Stimulated activated naive CD8-positive, alpha-beta T cell treated with anti-CD3 and anti-CD28 coated beads, Interleukin-15, Interleukin-2, amounts not matched to agents 100 ng/mL and 50 ng/mL, for 24 hours (primary cell): ENCODE measurements around the gene SLC25A18.

Experiments used
- H3K27ac Mint-ChIP-seq: one replicate; pipeline ENCODE4 v1.8.0; 2021; ENCODE audit warnings: mild to moderate bottlenecking, mixed read lengths
- H3K27me3 Mint-ChIP-seq: one replicate; pipeline ENCODE4 v1.8.0; 2021; ENCODE audit warnings: mixed read lengths
- H3K36me3 Mint-ChIP-seq: one replicate; pipeline ENCODE4 v1.8.0; 2021; ENCODE audit warnings: low read depth, mixed read lengths
- H3K4me1 Mint-ChIP-seq: one replicate; pipeline ENCODE4 v1.8.0; 2021; ENCODE audit warnings: low read depth, mixed read lengths
- H3K4me3 Mint-ChIP-seq: one replicate; pipeline ENCODE4 v1.8.0; 2021; ENCODE audit warnings: mild to moderate bottlenecking, mixed read lengths
- H3K9me3 Mint-ChIP-seq: one replicate; pipeline ENCODE4 v1.8.0; 2021; ENCODE audit warnings: mixed read lengths

The SLC25A18 gene

DNA sequence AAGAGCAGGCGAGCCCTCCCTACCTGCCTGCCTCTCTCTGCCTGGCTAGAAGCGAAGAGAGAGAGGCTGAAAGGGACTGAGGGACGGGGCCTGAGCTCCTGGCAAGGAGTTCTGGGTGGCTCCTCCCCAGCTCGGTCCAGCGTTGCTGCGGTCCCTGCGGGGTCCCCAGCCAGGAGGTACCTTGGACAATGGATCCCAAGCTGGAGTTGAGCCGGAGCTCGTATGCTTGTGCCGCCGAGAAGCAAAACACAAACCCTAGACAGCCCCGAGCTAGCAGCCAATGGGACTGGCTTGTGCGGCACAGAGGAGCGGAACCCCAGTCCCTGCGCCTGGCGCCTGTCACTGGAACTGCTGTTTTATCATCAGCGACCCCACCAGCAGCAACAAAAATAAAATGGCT lies 18.3 kb downstream of the SLC25A18 start:
- Mint-ChIP-seq H3K9me3 (no peaks in the 10 kb centered on the region), H3K36me3 (no peaks in the 10 kb centered on the region), H3K4me1 (no peaks in the 10 kb centered on the region), H3K27me3 (no peaks in the 10 kb centered on the region), H3K4me3 (no peak overlapping the region), H3K27ac (no peak overlapping the region)

GRCh38 chr22:17583151-17583550 lies 19.9 kb downstream of the SLC25A18 start:
- Mint-ChIP-seq H3K27me3 (no peaks in the 10 kb centered on the region), H3K9me3 (no peaks in the 10 kb centered on the region), H3K4me1 (no peaks in the 10 kb centered on the region), H3K4me3 (no peak overlapping the region), H3K27ac (no peak overlapping the region), H3K36me3 (no peaks in the 10 kb centered on the region)

DNA sequence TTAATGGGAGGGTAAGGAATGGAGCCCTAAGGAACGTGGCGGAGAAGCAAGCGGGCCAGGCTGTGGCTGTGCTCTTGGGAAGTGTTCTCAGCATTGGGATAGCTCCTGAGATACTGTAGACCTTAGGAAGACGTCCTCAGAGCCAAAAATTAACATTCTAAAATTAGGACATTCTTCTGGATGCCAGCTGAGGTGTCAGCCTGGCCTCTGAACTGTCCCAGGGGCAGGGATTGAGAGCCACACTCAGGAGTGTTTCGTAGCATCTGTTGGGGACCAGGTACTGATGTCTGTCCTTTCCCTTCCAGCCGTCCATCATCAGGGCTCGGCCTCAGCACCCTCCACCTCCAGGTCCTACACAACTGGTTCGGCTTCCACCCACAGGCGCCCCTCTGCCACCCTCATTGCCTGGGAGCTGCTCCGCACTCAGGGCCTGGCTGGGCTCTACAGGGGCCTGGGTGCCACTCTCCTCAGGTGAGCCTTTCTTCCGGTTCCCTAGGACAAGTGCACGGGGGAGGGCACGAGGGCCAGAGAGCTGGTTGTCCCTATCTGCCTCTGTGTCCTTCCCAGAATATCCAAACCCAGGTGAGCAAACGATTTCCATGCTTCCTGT lies 23.6 kb downstream of the SLC25A18 start:
- Mint-ChIP-seq H3K4me3 (no peak overlapping the region), H3K4me1 (no peaks in the 10 kb centered on the region), H3K27ac (no peak overlapping the region), H3K9me3 (no peaks in the 10 kb centered on the region), H3K36me3 (peaks cover 15% of the 10 kb centered on the region), H3K27me3 (no peaks in the 10 kb centered on the region)

GRCh38 chr22:17587629-17588028 lies 24.3 kb downstream of the SLC25A18 start:
- peaks cover 21% of the 10 kb centered on the region for H3K36me3 Mint-ChIP-seq
- H3K4me1 Mint-ChIP-seq = no peaks in the 10 kb centered on the region
- H3K4me3 Mint-ChIP-seq = no peak overlapping the region
- no peaks in the 10 kb centered on the region for H3K9me3 Mint-ChIP-seq
- H3K27me3 Mint-ChIP-seq = no peaks in the 10 kb centered on the region
- no peak overlapping the region for H3K27ac Mint-ChIP-seq

DNA sequence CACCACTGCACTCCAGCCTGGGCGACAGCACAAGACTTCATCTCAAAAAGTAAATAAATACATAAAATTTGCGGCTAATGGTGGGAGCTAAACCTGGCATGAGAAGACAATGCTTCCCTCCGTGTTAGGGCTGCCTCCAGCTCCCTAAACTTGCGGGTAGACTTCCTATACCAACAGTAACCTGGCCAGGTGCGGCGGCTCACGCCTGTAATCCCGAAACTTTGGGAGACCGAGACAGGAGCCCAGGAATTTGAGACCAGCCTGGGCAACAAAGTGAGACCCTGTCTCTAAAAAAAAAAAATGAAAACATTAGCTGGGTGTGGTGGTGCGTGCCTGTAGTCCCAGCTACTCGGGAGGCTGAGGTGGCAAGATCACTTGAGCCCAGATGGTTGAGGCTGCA lies 25.3 kb downstream of the SLC25A18 start:
- no peaks in the 10 kb centered on the region for H3K27me3 Mint-ChIP-seq
- peaks cover 29% of the 10 kb centered on the region for H3K36me3 Mint-ChIP-seq
- H3K4me3 Mint-ChIP-seq = no peak overlapping the region
- no peak overlapping the region for H3K27ac Mint-ChIP-seq
- H3K4me1 Mint-ChIP-seq = no peaks in the 10 kb centered on the region
- no peaks in the 10 kb centered on the region for H3K9me3 Mint-ChIP-seq

- Mint-ChIP-seq H3K27ac (no peak overlapping the region), H3K27me3 (no peaks in the 10 kb centered on the region), H3K36me3 (peaks cover 39% of the 10 kb centered on the region)
These were observed 26.6 kb downstream of the SLC25A18 start for GRCh38 chr22:17589810-17590375.

GRCh38 chr22:17590586-17590985 lies 27.3 kb downstream of the SLC25A18 start:
- no peaks in the 10 kb centered on the region for H3K27me3 Mint-ChIP-seq
- H3K4me1 Mint-ChIP-seq = peaks cover 10% of the 10 kb centered on the region
- H3K27ac Mint-ChIP-seq = no peak overlapping the region
- H3K36me3 Mint-ChIP-seq = peaks cover 46% of the 10 kb centered on the region
- no peak overlapping the region for H3K4me3 Mint-ChIP-seq
- H3K9me3 Mint-ChIP-seq = no peaks in the 10 kb centered on the region

More at GRCh38 chr22:17589810-17590375, 26.6 kb downstream of the SLC25A18 start:
- Mint-ChIP-seq H3K4me1 (peaks cover 5% of the 10 kb centered on the region), H3K4me3 (no peak overlapping the region), H3K9me3 (no peaks in the 10 kb centered on the region)

DNA sequence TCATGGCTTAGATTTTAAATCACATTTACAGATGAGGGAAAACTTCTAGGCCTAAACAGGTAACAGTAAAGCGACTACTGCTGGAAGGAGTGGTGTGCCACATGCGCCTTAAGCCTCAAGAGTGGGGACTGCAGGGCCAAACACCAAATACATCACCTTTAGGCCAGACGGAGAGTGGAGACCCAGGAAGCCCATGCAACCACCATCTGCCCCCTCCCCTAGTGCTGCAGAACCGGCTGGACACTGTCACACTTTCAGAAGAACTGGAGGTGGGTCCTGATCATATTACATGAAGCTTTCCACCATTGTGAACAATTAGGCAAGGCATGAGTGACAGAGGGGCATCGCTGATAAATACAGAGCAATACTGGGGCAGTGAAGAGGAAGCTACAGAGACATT lies 28.9 kb downstream of the SLC25A18 start:
- H3K9me3 Mint-ChIP-seq = no peaks in the 10 kb centered on the region
- no peak overlapping the region for H3K4me3 Mint-ChIP-seq
- no peak overlapping the region for H3K27ac Mint-ChIP-seq
- H3K4me1 Mint-ChIP-seq = peaks cover 10% of the 10 kb centered on the region
- H3K36me3 Mint-ChIP-seq = peaks cover 57% of the 10 kb centered on the region
- H3K27me3 Mint-ChIP-seq = no peaks in the 10 kb centered on the region

DNA sequence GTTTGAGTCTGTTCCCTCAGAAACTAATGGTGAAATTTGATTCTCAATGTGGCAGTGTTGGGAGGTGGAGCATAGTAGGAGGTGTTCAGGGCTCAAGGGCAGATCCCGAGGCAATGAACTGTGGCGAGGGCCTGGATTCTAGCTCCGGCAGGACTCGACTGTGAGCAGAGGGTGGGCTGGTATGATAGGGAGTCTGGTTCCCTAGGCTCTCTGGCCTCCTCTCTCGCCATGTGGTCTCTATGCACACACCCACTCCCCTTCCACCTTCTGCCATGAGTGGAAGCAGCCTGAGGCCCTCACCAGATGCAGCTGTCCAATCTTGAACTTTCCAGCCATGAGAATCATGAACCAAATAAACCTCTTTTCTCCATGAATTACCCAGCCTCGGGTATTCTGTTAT lies 32.9 kb downstream of the SLC25A18 start:
- H3K9me3 Mint-ChIP-seq = no peaks in the 10 kb centered on the region
- H3K27me3 Mint-ChIP-seq = no peaks in the 10 kb centered on the region
- peaks cover 10% of the 10 kb centered on the region for H3K4me1 Mint-ChIP-seq
- no peak overlapping the region for H3K27ac Mint-ChIP-seq
- H3K4me3 Mint-ChIP-seq = no peak overlapping the region
- H3K36me3 Mint-ChIP-seq = peaks cover 72% of the 10 kb centered on the region

GRCh38 chr22:17597217-17597616 lies 33.9 kb downstream of the SLC25A18 start:
- H3K27ac Mint-ChIP-seq = no peak overlapping the region
- no peaks in the 10 kb centered on the region for H3K27me3 Mint-ChIP-seq
- peaks cover 10% of the 10 kb centered on the region for H3K4me1 Mint-ChIP-seq
- no peak overlapping the region for H3K4me3 Mint-ChIP-seq
- H3K9me3 Mint-ChIP-seq = no peaks in the 10 kb centered on the region
- peaks cover 65% of the 10 kb centered on the region for H3K36me3 Mint-ChIP-seq

- H3K27ac Mint-ChIP-seq = no peak overlapping the region
- H3K4me3 Mint-ChIP-seq = no peak overlapping the region
These were observed 35.0 kb downstream of the SLC25A18 start for GRCh38 chr22:17598318-17598717.

GRCh38 chr22:17601031-17601430 lies 37.7 kb downstream of the SLC25A18 start:
- Mint-ChIP-seq H3K9me3 (no peaks in the 10 kb centered on the region), H3K4me3 (no peak overlapping the region), H3K27me3 (no peaks in the 10 kb centered on the region), H3K36me3 (peaks cover 35% of the 10 kb centered on the region), H3K27ac (no peak overlapping the region), H3K4me1 (no peaks in the 10 kb centered on the region)

More at GRCh38 chr22:17598318-17598717, 35.0 kb downstream of the SLC25A18 start:
- H3K36me3 Mint-ChIP-seq = peaks cover 57% of the 10 kb centered on the region
- H3K27me3 Mint-ChIP-seq = no peaks in the 10 kb centered on the region
- H3K4me1 Mint-ChIP-seq = peaks cover 10% of the 10 kb centered on the region
- H3K9me3 Mint-ChIP-seq = no peaks in the 10 kb centered on the region

DNA sequence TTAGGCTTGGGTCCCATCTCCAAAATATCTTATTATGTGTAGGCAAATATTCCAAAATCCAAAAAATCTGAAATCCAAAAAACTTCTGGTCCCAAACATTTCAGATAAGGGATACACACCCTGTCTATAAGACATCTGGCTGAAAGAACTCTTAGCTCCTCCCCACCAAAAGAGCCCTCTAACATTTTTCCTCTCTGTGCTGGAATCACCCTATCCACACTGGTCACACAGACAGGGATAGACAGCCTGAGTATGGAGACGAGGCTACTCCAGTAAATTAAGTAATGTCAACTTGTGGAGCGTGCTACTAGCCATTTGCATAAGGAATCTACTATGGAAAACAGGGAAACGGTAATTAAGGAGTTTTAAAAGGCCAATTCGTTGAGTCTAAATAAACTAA lies 40.4 kb downstream of the SLC25A18 start:
- Mint-ChIP-seq H3K9me3 (no peaks in the 10 kb centered on the region), H3K27ac (no peak overlapping the region), H3K27me3 (no peaks in the 10 kb centered on the region), H3K4me3 (no peak overlapping the region), H3K36me3 (peaks cover 14% of the 10 kb centered on the region), H3K4me1 (no peaks in the 10 kb centered on the region)

DNA sequence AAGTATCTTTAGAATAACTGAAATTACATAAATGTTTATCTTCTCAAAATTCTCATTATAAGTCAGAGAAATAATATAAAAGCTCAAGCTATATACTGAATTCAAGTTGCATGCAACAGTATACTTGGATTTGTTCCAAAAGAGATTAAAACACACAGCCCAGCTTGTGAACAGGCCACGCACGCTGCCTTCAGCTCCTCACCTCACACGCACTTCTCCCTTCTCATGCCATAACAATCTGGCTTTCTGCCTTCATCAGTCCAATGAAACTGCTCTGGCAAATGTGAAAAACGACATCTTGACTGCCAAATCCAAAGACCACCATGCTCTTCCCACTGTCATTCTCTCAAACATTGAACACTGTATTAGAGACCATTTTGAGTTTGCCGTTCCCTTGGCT lies 43.2 kb downstream of the SLC25A18 start:
- Mint-ChIP-seq H3K36me3 (peaks cover 10% of the 10 kb centered on the region), H3K27me3 (no peaks in the 10 kb centered on the region), H3K4me1 (no peaks in the 10 kb centered on the region), H3K27ac (no peak overlapping the region), H3K9me3 (no peaks in the 10 kb centered on the region), H3K4me3 (no peak overlapping the region)

DNA sequence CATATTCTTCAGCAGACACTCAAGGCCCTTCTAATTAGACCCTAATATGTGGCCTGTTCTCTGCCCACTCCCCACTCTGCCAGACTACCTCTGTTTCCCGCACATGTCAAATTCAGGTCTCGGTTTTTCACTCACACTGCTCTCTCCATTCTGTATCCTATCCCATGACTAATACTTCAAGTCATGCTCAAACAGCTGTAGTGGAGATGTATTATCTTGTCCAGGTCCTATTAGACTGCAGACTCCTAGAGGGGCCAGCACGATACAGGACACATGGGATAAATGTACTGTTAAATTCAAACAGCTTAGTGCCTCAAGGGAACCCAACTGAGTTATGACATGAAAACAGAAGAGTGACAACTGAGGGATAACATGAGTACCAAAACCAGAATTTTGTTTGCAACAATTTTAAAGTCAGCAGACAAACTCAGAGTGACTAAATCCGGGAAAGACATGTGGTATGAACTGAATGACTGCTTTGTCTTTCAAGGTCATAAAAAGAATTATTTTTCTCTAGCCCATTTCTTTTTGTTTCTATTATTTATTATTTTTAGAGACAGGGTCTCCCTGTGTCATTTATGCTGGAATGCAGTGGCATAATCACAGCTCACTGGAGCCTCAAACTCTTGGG lies 44.7 kb downstream of the SLC25A18 start:
- peaks cover 24% of the 10 kb centered on the region for H3K36me3 Mint-ChIP-seq
- no peak overlapping the region for H3K4me3 Mint-ChIP-seq
- H3K27ac Mint-ChIP-seq = no peak overlapping the region
- H3K27me3 Mint-ChIP-seq = no peaks in the 10 kb centered on the region
- no peaks in the 10 kb centered on the region for H3K9me3 Mint-ChIP-seq
- H3K4me1 Mint-ChIP-seq = no peaks in the 10 kb centered on the region

DNA sequence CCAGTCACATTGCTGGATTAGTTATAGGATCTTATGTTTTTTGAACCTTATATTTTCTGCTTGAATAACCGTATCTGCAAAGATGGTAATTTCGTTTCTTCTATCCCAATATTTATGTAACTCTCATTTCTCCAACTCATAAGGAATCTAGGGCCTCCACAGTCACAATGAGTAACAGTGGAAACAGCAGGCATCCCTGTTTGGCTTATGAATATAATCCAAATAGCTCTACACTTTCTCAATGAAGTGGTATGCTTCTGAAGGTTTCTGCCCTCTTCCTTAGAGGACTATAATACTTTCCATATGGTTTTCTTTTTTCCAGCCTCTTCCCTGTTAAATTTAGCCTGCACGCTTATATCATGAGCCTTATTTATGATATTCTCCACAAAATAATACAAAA lies 48.8 kb downstream of the SLC25A18 start:
- Mint-ChIP-seq H3K9me3 (no peaks in the 10 kb centered on the region), H3K27ac (no peak overlapping the region), H3K4me3 (no peak overlapping the region), H3K36me3 (peaks cover 30% of the 10 kb centered on the region), H3K4me1 (no peaks in the 10 kb centered on the region), H3K27me3 (no peaks in the 10 kb centered on the region)
